Measurements from ENCODE around the gene NMBR.
"Not testable (repeated sequence)": the region's sequence is repeated elsewhere in the genome, so short reads cannot be mapped to it uniquely, and the experiment has no call there.

The NMBR gene

GRCh38 chr6:142146828-142147662 is at the start of gene NMBR, which contains the start of gene VTA1:
NMBR (minus strand) TSS chr6:142147122; CDS start chr6:142088658, 58,464 bp downstream.
VTA1 (plus strand) TSS chr6:142147263; CDS start chr6:142147288, 25 bp downstream.
- peak; percentile 84 for FAIRE-seq
- peak; percentile 94 for DNase-seq (ENCODE audit: low spot score)

DNA sequence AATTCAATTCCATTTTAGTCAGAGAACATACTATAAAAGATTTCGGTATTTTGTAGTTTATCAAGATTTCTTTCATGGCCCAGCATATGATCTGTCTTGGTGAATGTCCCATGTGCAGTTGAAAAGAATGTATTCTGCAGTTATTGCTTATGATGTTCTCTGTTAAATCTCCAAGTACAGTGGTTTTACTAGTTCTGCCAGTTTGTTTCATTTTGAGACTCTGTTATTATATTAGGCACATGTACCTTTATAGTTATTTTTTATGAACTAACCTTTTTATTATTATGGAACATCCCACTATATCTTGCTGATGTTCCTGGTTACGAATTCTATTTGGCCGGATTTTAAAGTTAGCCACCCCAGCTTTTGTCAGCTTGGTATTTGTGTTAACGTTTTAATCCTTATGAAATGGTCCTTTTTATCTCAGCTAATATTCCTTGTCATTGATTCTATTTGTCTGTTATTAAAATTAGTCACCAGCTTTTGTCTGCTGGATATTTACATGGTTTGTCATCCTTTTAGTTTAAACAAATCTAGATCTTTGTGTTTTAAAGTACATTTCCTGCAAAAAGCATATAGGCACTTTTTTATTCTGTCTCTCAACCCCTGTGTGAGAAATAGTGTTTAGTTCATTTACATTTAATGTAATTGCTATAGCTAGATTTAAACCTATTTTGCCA is 49.1 kb upstream of the NMBR start:
- FAIRE-seq (no peak), DNase-seq (ENCODE audit: low spot score) (no peak)

GRCh38 chr6:142193621-142194020 is 46.7 kb upstream of the NMBR start:
- DNase-seq (ENCODE audit: low spot score): no peak
- FAIRE-seq: no peak

- no peak for FAIRE-seq
- DNase-seq (ENCODE audit: low spot score): no peak
Observed at GRCh38 chr6:142192343-142192742, 45.4 kb upstream of the NMBR start.

- no peak for DNase-seq (ENCODE audit: low spot score)
- FAIRE-seq: no peak
Observed at GRCh38 chr6:142189057-142189456, 42.1 kb upstream of the NMBR start.

DNA sequence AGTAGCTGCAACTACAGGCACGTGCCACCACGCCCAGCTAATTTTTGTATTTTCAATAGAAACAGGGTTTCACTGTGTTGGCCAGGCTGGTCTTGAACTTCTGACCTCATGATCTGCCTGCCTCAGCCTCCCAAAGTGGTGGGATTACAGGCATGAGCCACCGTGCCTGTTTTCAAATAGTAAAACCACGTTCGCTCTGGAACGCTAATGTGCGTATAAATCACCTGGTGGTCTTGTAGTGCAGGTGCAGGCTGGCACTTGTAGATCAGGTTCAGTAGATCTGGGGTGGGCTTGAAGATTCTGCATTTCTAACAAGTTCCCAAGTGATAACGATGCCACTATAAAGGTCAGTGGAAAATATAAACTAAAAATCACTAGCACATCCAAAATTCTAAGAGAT is 41.4 kb upstream of the NMBR start:
- not testable (repeated sequence) for FAIRE-seq; DNase-seq (ENCODE audit: low spot score)

GRCh38 chr6:142187209-142187608 is 40.3 kb upstream of the NMBR start:
- no peak for DNase-seq (ENCODE audit: low spot score)
- FAIRE-seq: no peak

DNA sequence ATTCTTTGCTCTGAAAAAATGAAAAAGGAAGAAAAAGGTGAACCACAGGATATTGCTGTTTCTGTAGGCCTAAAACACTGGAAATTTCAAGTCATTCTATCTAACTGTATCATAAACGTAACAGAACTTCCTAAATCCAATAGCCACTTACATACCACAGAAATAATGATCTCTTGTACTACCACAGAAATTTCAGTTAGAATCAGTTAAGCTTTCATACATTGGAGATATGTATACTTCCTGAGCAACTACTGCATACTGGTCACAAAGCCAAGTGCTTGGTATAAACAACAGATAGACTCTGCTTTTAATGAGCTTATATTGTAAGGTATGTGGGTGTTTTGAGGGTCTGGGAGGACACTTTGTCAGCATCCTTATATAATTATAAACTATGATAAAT is 38.7 kb upstream of the NMBR start:
- FAIRE-seq (no peak), DNase-seq (ENCODE audit: low spot score) (no peak)

- no peak for FAIRE-seq
Observed at GRCh38 chr6:142184307-142184706, 37.4 kb upstream of the NMBR start.

DNA sequence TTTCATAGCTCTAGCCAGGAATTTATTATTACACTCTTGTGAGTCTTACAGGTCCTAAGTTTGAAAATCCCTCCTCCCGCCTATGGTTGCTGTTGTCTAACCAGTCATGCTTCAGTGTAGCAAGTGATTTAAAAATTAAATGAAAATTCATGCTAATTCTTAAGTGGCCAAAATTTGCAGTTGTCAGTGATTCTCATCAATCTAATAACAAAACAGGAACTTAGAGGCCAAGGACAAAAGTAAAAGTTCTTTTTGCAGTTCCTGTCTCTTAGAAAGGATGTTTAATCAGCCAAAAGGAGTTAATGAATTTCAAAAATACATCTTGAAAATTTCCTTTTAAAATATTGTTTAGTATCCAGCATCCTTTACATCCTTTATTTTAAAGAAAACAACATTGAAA is 36.4 kb upstream of the NMBR start:
- FAIRE-seq: no peak

More at GRCh38 chr6:142184307-142184706, 37.4 kb upstream of the NMBR start:
- no peak for DNase-seq (ENCODE audit: low spot score)

GRCh38 chr6:142182004-142182403 is 35.1 kb upstream of the NMBR start:
- no peak for FAIRE-seq

More for the DNA sequence above, 36.4 kb upstream of the NMBR start:
- no peak for DNase-seq (ENCODE audit: low spot score)

GRCh38 chr6:142178129-142178528 is 31.2 kb upstream of the NMBR start:
- FAIRE-seq: no peak
- no peak for DNase-seq (ENCODE audit: low spot score)

More at GRCh38 chr6:142182004-142182403, 35.1 kb upstream of the NMBR start:
- no peak for DNase-seq (ENCODE audit: low spot score)

- DNase-seq (ENCODE audit: low spot score) (no peak), FAIRE-seq (no peak)
Observed at GRCh38 chr6:142174703-142175102, 27.8 kb upstream of the NMBR start.

DNA sequence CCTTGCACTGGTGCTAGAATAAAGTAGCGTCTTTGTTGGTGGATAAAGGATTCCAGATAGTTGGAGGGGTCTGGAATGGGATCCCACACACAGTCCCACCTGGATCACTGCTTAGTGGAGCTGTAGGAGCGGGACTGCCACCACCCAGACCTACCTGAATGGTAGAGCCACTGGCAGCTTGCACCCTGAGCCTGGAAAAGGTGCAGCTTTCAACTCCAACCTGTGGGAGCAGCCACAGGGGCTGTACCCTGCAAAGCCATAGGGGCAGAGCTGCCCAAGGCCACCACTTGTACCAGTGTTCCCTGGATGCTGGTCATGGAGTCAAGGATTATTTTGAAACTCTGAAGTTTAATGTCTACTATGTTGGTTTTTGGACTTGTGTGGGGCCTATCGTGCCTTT is 27.1 kb upstream of the NMBR start:
- DNase-seq (ENCODE audit: low spot score) (no peak), FAIRE-seq (no peak)

GRCh38 chr6:142172758-142173157 is 25.8 kb upstream of the NMBR start:
- FAIRE-seq: no peak

GRCh38 chr6:142171351-142171750 is 24.4 kb upstream of the NMBR start:
- DNase-seq (ENCODE audit: low spot score): no peak

More at GRCh38 chr6:142172758-142173157, 25.8 kb upstream of the NMBR start:
- DNase-seq (ENCODE audit: low spot score): no peak

DNA sequence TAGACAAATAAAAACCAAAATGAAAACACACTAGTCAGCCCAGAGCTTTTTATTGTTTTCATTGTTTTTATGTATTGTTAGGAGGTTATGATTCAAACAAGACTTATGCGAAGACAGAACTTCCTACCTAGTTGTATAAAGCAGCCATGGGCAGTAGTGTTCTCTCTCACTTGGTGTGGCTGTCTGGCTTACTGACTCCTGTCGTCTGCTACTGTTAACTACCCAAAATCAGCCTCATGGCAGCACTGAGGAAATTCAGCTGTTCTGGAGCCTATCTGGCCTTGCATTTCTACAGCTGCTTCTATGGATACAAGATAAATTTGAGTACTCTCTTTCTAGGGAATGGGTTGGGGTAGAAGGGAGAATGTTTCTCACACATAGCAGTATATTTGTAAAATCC is 20.6 kb upstream of the NMBR start:
- DNase-seq (ENCODE audit: low spot score) (no peak), FAIRE-seq (no peak)

More at GRCh38 chr6:142171351-142171750, 24.4 kb upstream of the NMBR start:
- no peak for FAIRE-seq

DNA sequence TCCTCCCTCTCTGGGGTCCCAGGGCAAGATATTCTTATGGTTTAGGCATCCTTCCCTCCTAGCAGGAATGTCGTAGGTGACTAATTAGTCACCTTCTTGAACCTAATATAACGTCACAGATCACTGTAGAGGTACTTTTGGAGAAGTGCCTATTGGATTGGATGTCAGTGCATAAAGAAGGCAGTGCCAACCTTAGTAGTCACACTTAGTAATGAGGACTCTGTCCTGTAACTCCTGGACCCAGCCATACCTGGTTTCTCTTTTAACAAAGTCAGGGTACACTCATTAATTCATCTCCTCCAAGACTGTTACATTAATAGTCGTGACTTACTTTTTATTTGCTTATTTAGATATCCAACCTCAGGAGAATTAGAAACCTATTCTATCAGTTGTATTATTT is 20.1 kb upstream of the NMBR start:
- FAIRE-seq (no peak), DNase-seq (ENCODE audit: low spot score) (no peak)

GRCh38 chr6:142165227-142165626 is 18.3 kb upstream of the NMBR start:
- DNase-seq (ENCODE audit: low spot score) (no peak), FAIRE-seq (no peak)

DNA sequence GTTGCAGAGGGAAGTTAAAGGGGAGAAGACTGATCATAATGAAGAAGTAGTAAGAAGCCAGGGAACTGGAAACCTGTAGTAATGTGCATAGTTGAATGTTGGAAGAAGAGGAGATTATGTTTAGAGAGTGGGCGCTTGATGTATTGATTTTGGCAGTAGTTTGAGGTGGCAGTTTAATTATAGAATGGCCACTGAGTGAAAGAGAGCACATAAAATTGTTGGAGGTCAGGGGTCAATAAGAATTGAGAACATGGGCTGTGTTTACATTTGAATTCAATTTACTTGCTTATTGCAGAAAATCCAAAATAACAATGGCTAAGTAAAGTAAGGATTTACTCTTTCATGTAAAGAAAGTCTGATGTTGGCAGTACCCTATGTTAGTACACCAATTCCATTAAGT is 15.9 kb upstream of the NMBR start:
- FAIRE-seq: no peak
- DNase-seq (ENCODE audit: low spot score): no peak

GRCh38 chr6:142156758-142157068 is 9.8 kb upstream of the NMBR start:
- DNase-seq (ENCODE audit: low spot score); FAIRE-seq: not testable (repeated sequence)

GRCh38 chr6:142155895-142156757 is 9.2 kb upstream of the NMBR start:
- FAIRE-seq: peak; percentile 68

More at GRCh38 chr6:142155895-142156757, 9.2 kb upstream of the NMBR start:
- peak; percentile 23 for DNase-seq (ENCODE audit: low spot score)

Measured in RCC 7860 (cell line).